ENCODE results near the gene CAMKK2.
"Not testable (repeated sequence)": the region's sequence is repeated elsewhere in the genome, so short reads cannot be mapped to it uniquely, and the experiment has no call there.

Gene CAMKK2

GRCh38 chr12:121296618-121297434 is at the start of gene CAMKK2:
Gene CAMKK2 (minus strand): TSS chr12:121296709. CDS start chr12:121274526, 22,183 bp downstream.
- DNase-seq (ENCODE audit: low read depth): peak; percentile 50

GRCh38 chr12:121345151-121345815 is 48.8 kb upstream of the CAMKK2 start:
- no peak for DNase-seq (ENCODE audit: low read depth)

GRCh38 chr12:121344506-121344905 is 48.0 kb upstream of the CAMKK2 start:
- DNase-seq (ENCODE audit: low read depth): no peak

- no peak for DNase-seq (ENCODE audit: low read depth)
Observed at GRCh38 chr12:121337416-121337815, 40.9 kb upstream of the CAMKK2 start.

- peak; percentile 49 for DNase-seq (ENCODE audit: low read depth)
Observed at GRCh38 chr12:121334513-121335343, 38.2 kb upstream of the CAMKK2 start.

GRCh38 chr12:121333747-121334146 is 37.2 kb upstream of the CAMKK2 start:
- DNase-seq (ENCODE audit: low read depth): no peak

- no peak for DNase-seq (ENCODE audit: low read depth)
Observed at GRCh38 chr12:121331248-121331647, 34.7 kb upstream of the CAMKK2 start.

GRCh38 chr12:121330692-121331091 is 34.2 kb upstream of the CAMKK2 start:
- DNase-seq (ENCODE audit: low read depth): no peak

GRCh38 chr12:121330195-121330594 is 33.7 kb upstream of the CAMKK2 start:
- no peak for DNase-seq (ENCODE audit: low read depth)

- DNase-seq (ENCODE audit: low read depth): no peak
Observed at GRCh38 chr12:121328620-121329019, 32.1 kb upstream of the CAMKK2 start.

- DNase-seq (ENCODE audit: low read depth): no peak
Observed at GRCh38 chr12:121326996-121327674, 30.6 kb upstream of the CAMKK2 start.

- DNase-seq (ENCODE audit: low read depth): no peak
Observed at GRCh38 chr12:121325922-121326396, 29.4 kb upstream of the CAMKK2 start.

GRCh38 chr12:121323908-121324307 is 27.4 kb upstream of the CAMKK2 start:
- no peak for DNase-seq (ENCODE audit: low read depth)

- no peak for DNase-seq (ENCODE audit: low read depth)
Observed at GRCh38 chr12:121318121-121318520, 21.6 kb upstream of the CAMKK2 start.

GRCh38 chr12:121314431-121314830 is 17.9 kb upstream of the CAMKK2 start:
- DNase-seq (ENCODE audit: low read depth): no peak

GRCh38 chr12:121310231-121310630 is 13.7 kb upstream of the CAMKK2 start:
- DNase-seq (ENCODE audit: low read depth): not testable (repeated sequence)

- not testable (repeated sequence) for DNase-seq (ENCODE audit: low read depth)
Observed at GRCh38 chr12:121307397-121307796, 10.9 kb upstream of the CAMKK2 start.

- no peak for DNase-seq (ENCODE audit: low read depth)
Observed at GRCh38 chr12:121304306-121304705, 7.8 kb upstream of the CAMKK2 start.

- DNase-seq (ENCODE audit: low read depth): no peak
Observed at GRCh38 chr12:121301876-121302275, 5.4 kb upstream of the CAMKK2 start.

GRCh38 chr12:121300083-121300819 is 3.7 kb upstream of the CAMKK2 start:
- DNase-seq (ENCODE audit: low read depth): no peak

- DNase-seq (ENCODE audit: low read depth): no peak
Observed at GRCh38 chr12:121299662-121300061, 3.2 kb upstream of the CAMKK2 start.

All from GM04504 (cell line).